K562 (cell line): ENCODE measurements around the gene SEC31A. TPM values are rescaled to one million over a fixed set of nuclear protein-coding genes. Genes with fewer than 3 reads are reported as not detected.
"Not testable (repeated sequence)": the region's sequence is repeated elsewhere in the genome, so short reads cannot be mapped to it uniquely, and the experiment has no call there.

Experiments
- ATAC-seq: fragments of 200-7000 bp; cut with Tn5 transposase; 3 replicates; pipeline ENCODE4 v1.9.1; 2020; ENCODE audit warnings: moderate library complexity
- BruUV-seq: library from RNA; stranded (reverse); fragments of 400-500 nt; replicated peaks from 2 replicates; lab custom pipeline; 2021; lab: Mats Ljungman, UMichigan
- CTCF ChIA-PET: fragments of 300-600 bp; formaldehyde crosslinking; extraction: SDS; loops from one replicate; lab custom pipeline; 2021; ENCODE audit warnings: low intra/inter-chr PET ratio; lab: Yijun Ruan, JAX
- POLR2A ChIA-PET: fragments of 300-600, 350-650 bp; sonication (Branson Sonifier 250); formaldehyde crosslinking; extraction: SDS; loops from one replicate; lab custom pipeline; 2021; ENCODE audit warnings: antibody characterized with exemption, inconsistent platforms; lab: Yijun Ruan, JAX
- DNase-seq, 4 experiments: peaks; one replicate each; pipeline versions ENCODE4 v3.0.0 to v3.0.0-alpha.2; 2011 to 2018; ENCODE audit warnings: low spot score in 3 of 4, mixed read lengths in 3 of 4; ENCODE audit errors: extremely low read depth in 1 of 4
- FAIRE-seq: peaks from 2 replicates; lab custom pipeline; 2011; peaks lifted over from hg19 to GRCh38; lab: Jason Lieb, UNC
- H2AFZ ChIP-seq: 2 replicates; pipeline ENCODE4 v1.6.0; 2011; ENCODE audit warnings: low read depth, low read length, control low read depth, inconsistent platforms
- H3K27ac ChIP-seq: fragments of 200-600 bp; 3 replicates; pipeline ENCODE4 v1.8.0; 2011; ENCODE audit warnings: low read depth, mild to moderate bottlenecking, control low read depth, inconsistent platforms, low read length, moderate library complexity, mixed read lengths; ENCODE audit errors: extremely low read depth
- H3K27me3 ChIP-seq, 2 experiments: fragments of 300-600 bp in 1 of 2; 2 replicates in 1 of 2; 3 replicates in 1 of 2; pipeline versions ENCODE4 v1.6.0 to v1.8.0; 2011; ENCODE audit warnings: inconsistent platforms in 2 of 2, low read length in 2 of 2, mild to moderate bottlenecking in 1 of 2, mixed read lengths in 1 of 2, moderate library complexity in 1 of 2; ENCODE audit not compliant: control insufficient read depth in 2 of 2, insufficient read depth in 2 of 2
- H3K36me3 ChIP-seq: fragments of 300-600 bp; 3 replicates; pipeline ENCODE4 v1.8.0; 2011; ENCODE audit warnings: mild to moderate bottlenecking, low read length, inconsistent platforms; ENCODE audit not compliant: control insufficient read depth, insufficient read depth
- H3K4me1 ChIP-seq, 2 experiments: fragments of 200-600 bp in 1 of 2; replicated peaks in 1 of 2; 2 replicates in 1 of 2; 3 replicates in 1 of 2; pipeline versions ENCODE4 v1.5.1 to v1.8.0; 2011; ENCODE audit warnings: inconsistent platforms in 2 of 2, low read length in 2 of 2, mild to moderate bottlenecking in 1 of 2, mixed read lengths in 1 of 2, moderate library complexity in 1 of 2; ENCODE audit not compliant: control insufficient read depth in 2 of 2, insufficient read depth in 2 of 2
- H3K4me2 ChIP-seq: 2 replicates; pipeline ENCODE4 v1.6.1; 2011; ENCODE audit warnings: low read length, control low read depth, inconsistent platforms, mixed read lengths; ENCODE audit not compliant: insufficient read depth
- H3K4me3 ChIP-seq: fragments of 200-600 bp; sonication (generic), shearing (Covaris generic); 2 replicates; pipeline ENCODE4 v1.5.1; 2016; ENCODE audit warnings: control low read depth, inconsistent platforms
- H3K79me2 ChIP-seq: fragments of 200-600 bp; 3 replicates; pipeline ENCODE4 v1.8.0; 2011; ENCODE audit warnings: low read length, inconsistent platforms; ENCODE audit not compliant: control insufficient read depth, insufficient read depth
- H3K9ac ChIP-seq, 2 experiments: 2 replicates each; pipeline versions ENCODE4 v1.6.0 to v1.6.1; 2011; ENCODE audit warnings: low read depth in 2 of 2, low read length in 2 of 2, control low read depth in 1 of 2, inconsistent platforms in 1 of 2, mild to moderate bottlenecking in 1 of 2, mixed read lengths in 1 of 2; ENCODE audit not compliant: insufficient read depth in 1 of 2
- H3K9me1 ChIP-seq: one replicate; pipeline ENCODE4 v1.6.0; 2011; ENCODE audit warnings: inconsistent platforms, mild to moderate bottlenecking, low read length, moderate library complexity; ENCODE audit not compliant: control insufficient read depth, insufficient read depth
- H3K9me3 ChIP-seq: replicated peaks from 2 replicates; pipeline ENCODE4 v1.5.1; 2011; ENCODE audit warnings: low read depth, low read length, inconsistent platforms; ENCODE audit not compliant: control insufficient read depth, insufficient read depth
- H4K20me1 ChIP-seq: replicated peaks from 2 replicates; pipeline ENCODE4 v1.6.1; 2011; ENCODE audit warnings: low read length, inconsistent platforms, mixed read lengths; ENCODE audit not compliant: control insufficient read depth, insufficient read depth
- POLR2A ChIP-seq: fragments of 450-650 bp; conservative IDR thresholded peaks from 2 replicates; pipeline ENCODE4 v1.6.1; 2016
- POLR2B ChIP-seq: fragments of 450-650 bp; IDR thresholded peaks from 2 replicates; pipeline ENCODE4 v1.6.1; 2018; ENCODE audit warnings: low read depth; ENCODE audit not compliant: partially characterized antibody
- SUPT5H ChIP-seq: fragments of 450-650 bp; IDR thresholded peaks from 2 replicates; pipeline ENCODE4 v1.6.1; 2016
- TAF15 ChIP-seq: fragments of 200-400 bp; formaldehyde crosslinking; IDR thresholded peaks from 2 replicates; pipeline ENCODE4 v1.6.1; 2017; ENCODE audit warnings: mild to moderate bottlenecking, low read depth, low read length, moderate library complexity
- TFAM ChIP-seq: fragments of 250-450 bp; sonication (Bioruptor Pico); conservative IDR thresholded peaks from 2 replicates; pipeline ENCODE4 v1.5.0; 2021; ENCODE audit warnings: mild to moderate bottlenecking, moderate library complexity
- ZNF311 ChIP-seq: fragments of 250-450 bp; sonication (Bioruptor Pico); IDR thresholded peaks from 2 replicates; pipeline ENCODE4 v1.4.0; 2020; ENCODE audit warnings: mild to moderate bottlenecking, moderate library complexity
- WGBS: fragments of 100-300 bp; shearing (Covaris generic); methylation state at CpG from one replicate; pipeline ENCODE4 v1.1.6; 2016; ENCODE audit warnings: low coverage, mixed read lengths; ENCODE audit not compliant: insufficient coverage; ENCODE audit errors: missing lambda C conversion rate; 5-methylcytosine and 5-hydroxymethylcytosine counted together
- in situ Hi-C: fragments of 300-500 bp; cut with MboI; formaldehyde crosslinking; loops from 4 replicates; pipeline ENCODE4 v1.15.0; 2018; ENCODE audit warnings: inconsistent platforms, mixed read lengths
- intact Hi-C: fragments of 100-400 bp; cut with micrococcal nuclease; formaldehyde crosslinking; loops from 2 replicates; pipeline ENCODE4 v1.14.2; 2022
- polyA plus RNA-seq, 8 experiments: library from polyadenylated mRNA; depleted of rRNA in 4 of 8; stranded (reverse) in 5 of 8; unstranded in 3 of 8; fragments of >200 nt; fragmentation: Nextera tagmentation in 2 of 8; fragmentation: Illumina TruSeq in 1 of 8; extraction: Ambion mirVana in 2 of 8; extraction: Trizol in 1 of 8; gene quantifications; 2 replicates each; pipeline versions ENCODE4 v1.2.1 to v1.2.3, GENCODE V29; 2011 to 2014; ENCODE audit warnings: inconsistent platforms in 1 of 8, missing spikeins in 1 of 8
- total RNA-seq, 7 experiments: library from RNA; depleted of rRNA in 6 of 7; stranded (reverse); fragments of >200 nt in 6 of 7; fragmentation: Illumina TruSeq in 2 of 7; extraction: Trizol in 2 of 7; gene quantifications; 2 replicates each; pipeline versions ENCODE4 v1.2.1 to v1.2.3, GENCODE V29; 2011 to 2021; ENCODE audit warnings: low replicate concordance in 1 of 7
- TF ChIP-seq, protein P1 (sequence below): fragments of 450-650 bp; IDR thresholded peaks from 2 replicates; pipeline ENCODE4 v1.7.1; 2018; ENCODE audit warnings: mild to moderate bottlenecking, low read depth; ENCODE audit not compliant: partially characterized antibody

Gene SEC31A
- total and polyA plus RNA-seq, 9 of the 15 experiments (the other 6 are each of a cell fraction or from before 2014, with no cell fraction given), result 78.9 to 241 (median 173) TPM

DNA sequence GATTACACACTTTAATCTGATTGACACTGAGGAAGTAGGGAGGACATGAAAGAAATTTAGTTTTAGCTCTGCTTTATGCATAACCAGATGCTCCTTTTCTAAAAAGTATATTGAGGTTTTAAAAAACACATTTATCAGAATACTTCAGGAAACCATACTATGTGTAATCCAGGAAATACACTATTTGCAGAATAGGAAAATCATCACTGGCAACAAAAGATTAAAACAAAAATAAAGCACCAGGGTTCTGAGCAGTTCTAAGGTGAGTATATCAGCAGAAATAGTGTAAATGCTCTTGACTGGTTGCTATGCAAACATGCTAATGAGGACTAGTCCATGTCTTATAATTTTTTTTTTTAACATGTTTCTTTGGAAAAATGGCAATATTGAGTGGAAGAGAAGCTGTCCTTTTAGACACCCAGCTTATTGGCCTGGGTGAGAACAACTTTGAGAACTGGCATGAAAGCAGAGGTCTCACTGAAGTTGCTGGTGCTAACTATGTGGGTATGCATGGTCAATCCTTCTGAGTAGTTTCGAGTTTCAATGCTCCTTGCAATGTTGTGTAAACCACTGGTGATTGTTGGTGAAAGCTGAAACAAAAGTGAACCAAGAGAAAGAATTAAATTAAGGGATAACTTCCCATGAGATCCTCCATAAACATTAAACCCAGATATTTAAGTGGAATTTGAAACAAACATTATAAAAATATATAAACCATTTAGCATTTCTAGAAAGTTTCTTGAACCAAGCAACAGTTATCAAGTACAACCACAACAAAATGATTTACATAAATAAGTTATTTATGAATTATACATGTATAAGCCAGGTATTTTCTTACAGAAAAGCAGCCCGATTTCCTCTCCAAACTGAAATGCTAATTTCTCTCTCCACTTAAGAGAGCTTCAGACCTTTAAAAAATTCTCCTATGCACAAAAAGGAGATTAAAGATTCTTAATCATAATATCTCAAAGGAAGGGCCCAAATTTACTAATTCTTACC is 72.0 kb downstream of the SEC31A start:
- TF ChIP-seq ZNF311 (CRISPR knock-in tag) (no peak), TFAM (CRISPR knock-in tag) (no peak), TAF15 (no peak)
- H4K20me1 ChIP-seq, result no peaks in the 10 kb centered on the region
- H3K9ac ChIP-seq, result no peak overlapping the region
- H3K4me1 ChIP-seq, result no peaks in the 10 kb centered on the region
- no peak overlapping the region for H3K4me3 ChIP-seq
- H3K9me1 ChIP-seq, result no peaks in the 10 kb centered on the region
- H3K27ac ChIP-seq, result no peak overlapping the region
- H3K9me3 ChIP-seq, result no peaks in the 10 kb centered on the region
- ChIA-PET CTCF (interaction anchor here (0.6 kb wide), 1 partner anchor 331 kb away, joined by 4 read pairs; no protein-coding TSS in a partner anchor), POLR2A (interaction anchor here (1.1 to 1.5 kb wide), 2 partner anchors 9 to 19 kb away, joined by 4 to 7 read pairs; no protein-coding TSS in a partner anchor)
- no peaks in the 10 kb centered on the region for H3K79me2 ChIP-seq
- H3K36me3 ChIP-seq, result peaks cover 61% of the 10 kb centered on the region
- DNase-seq (no peak), ATAC-seq (no peak), FAIRE-seq (no peak)
- H2AFZ ChIP-seq, result no peak overlapping the region
- intact Hi-C loops, result no loop called here
- WGBS, result 87% methylated on average over 2 of the region's 2 CpGs
- H3K27me3 ChIP-seq, result no peaks in the 10 kb centered on the region
- TSS peak; percentile 46 for BruUV-seq
- no peak overlapping the region for H3K4me2 ChIP-seq
- in situ Hi-C loops, result no loop called here

DNA sequence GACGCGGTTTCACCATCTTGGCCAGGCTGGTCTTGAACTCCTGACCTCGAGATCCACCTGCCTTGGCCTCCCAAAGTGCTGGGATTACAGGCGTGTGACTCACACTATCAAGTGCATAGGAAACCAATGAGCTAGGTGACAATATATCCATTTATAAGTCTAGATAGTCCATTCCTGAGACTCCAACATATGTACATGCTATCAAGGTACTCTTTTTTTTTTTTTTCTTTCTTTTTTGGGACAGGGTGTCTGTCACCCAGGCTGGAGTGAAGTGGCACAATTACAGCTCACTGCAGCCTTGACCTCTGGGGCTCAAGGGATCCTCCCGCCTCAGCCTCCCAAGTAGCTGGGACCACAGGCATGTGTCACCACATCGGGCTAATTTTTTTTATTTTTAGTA is 74.1 kb downstream of the SEC31A start:
- ATAC-seq, in situ Hi-C loops, H3K9me1 ChIP-seq, CTCF ChIA-PET, H3K4me3 ChIP-seq, H3K4me1 ChIP-seq, H3K9ac ChIP-seq, H2AFZ ChIP-seq, H3K9me3 ChIP-seq, BruUV-seq, H3K27ac ChIP-seq, H3K79me2 ChIP-seq, H3K4me2 ChIP-seq, intact Hi-C loops, H4K20me1 ChIP-seq, FAIRE-seq, H3K27me3 ChIP-seq, DNase-seq: not testable (repeated sequence)
- TF ChIP-seq, protein P1, sequence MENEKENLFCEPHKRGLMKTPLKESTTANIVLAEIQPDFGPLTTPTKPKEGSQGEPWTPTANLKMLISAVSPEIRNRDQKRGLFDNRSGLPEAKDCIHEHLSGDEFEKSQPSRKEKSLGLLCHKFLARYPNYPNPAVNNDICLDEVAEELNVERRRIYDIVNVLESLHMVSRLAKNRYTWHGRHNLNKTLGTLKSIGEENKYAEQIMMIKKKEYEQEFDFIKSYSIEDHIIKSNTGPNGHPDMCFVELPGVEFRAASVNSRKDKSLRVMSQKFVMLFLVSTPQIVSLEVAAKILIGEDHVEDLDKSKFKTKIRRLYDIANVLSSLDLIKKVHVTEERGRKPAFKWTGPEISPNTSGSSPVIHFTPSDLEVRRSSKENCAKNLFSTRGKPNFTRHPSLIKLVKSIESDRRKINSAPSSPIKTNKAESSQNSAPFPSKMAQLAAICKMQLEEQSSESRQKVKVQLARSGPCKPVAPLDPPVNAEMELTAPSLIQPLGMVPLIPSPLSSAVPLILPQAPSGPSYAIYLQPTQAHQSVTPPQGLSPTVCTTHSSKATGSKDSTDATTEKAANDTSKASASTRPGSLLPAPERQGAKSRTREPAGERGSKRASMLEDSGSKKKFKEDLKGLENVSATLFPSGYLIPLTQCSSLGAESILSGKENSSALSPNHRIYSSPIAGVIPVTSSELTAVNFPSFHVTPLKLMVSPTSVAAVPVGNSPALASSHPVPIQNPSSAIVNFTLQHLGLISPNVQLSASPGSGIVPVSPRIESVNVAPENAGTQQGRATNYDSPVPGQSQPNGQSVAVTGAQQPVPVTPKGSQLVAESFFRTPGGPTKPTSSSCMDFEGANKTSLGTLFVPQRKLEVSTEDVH, result peak; percentile 70
- TF ChIP-seq POLR2A (peak; percentile 40; the same call in 1 of the 2 replicates), SUPT5H (peak; percentile 46; the same call in 1 of the 2 replicates), POLR2B (peak; percentile 57)
- H3K36me3 ChIP-seq, result peaks cover 43% of the 10 kb centered on the region
- WGBS, result 77% methylated on average over 5 of the region's 6 CpGs
- POLR2A ChIA-PET, result interaction anchor here (0.6 to 1.5 kb wide), 3 partner anchors 12 to 32 kb away, joined by 3 to 7 read pairs (median 4); no protein-coding TSS in a partner anchor
